K562 (cell line): ENCODE measurements around the gene PRODH. TPM values are rescaled to one million over a fixed set of nuclear protein-coding genes. Genes with fewer than 3 reads are reported as not detected.

Experiments
- COPS2 ChIP-seq: fragments of 450-650 bp; conservative IDR thresholded peaks from 2 replicates; pipeline ENCODE4 v1.6.1; 2016; ENCODE audit warnings: mild to moderate bottlenecking, moderate library complexity
- FOXP1 ChIP-seq: sonication (generic); formaldehyde crosslinking; IDR thresholded peaks from 2 replicates; pipeline ENCODE4 v1.8.0; 2022; ENCODE audit warnings: mild to moderate bottlenecking, missing genetic modification reagents
- GABPA ChIP-seq: fragments of 200-800 bp; sonication (Bioruptor generic); conservative IDR thresholded peaks from 2 replicates; pipeline ENCODE4 v1.6.1; 2016; ENCODE audit warnings: low read depth, missing genetic modification characterization, missing compliant biosample characterization
- HEY1 ChIP-seq: fragments of 250-450 bp; sonication (Bioruptor Pico); IDR thresholded peaks from 2 replicates; pipeline ENCODE4 v1.5.0; 2020; ENCODE audit warnings: mild to moderate bottlenecking, moderate library complexity, borderline replicate concordance
- NCOA4 ChIP-seq: fragments of 450-650 bp; IDR thresholded peaks from 2 replicates; pipeline ENCODE4 v1.6.1; 2018; ENCODE audit warnings: mild to moderate bottlenecking; ENCODE audit not compliant: partially characterized antibody
- PURB ChIP-seq: sonication (generic); formaldehyde crosslinking; IDR thresholded peaks from 2 replicates; pipeline ENCODE4 v1.9.0; 2021; ENCODE audit warnings: low read depth, mild to moderate bottlenecking, missing genetic modification reagents
- RBM34 ChIP-seq: fragments of 200-400 bp; formaldehyde crosslinking; IDR thresholded peaks from 2 replicates; pipeline ENCODE4 v1.6.1; 2018; ENCODE audit warnings: low read length, borderline replicate concordance; ENCODE audit not compliant: insufficient read depth
- XRCC3 ChIP-seq: fragments of 450-650 bp; IDR thresholded peaks from 2 replicates; pipeline ENCODE4 v1.6.1; 2017; ENCODE audit warnings: mild to moderate bottlenecking, moderate library complexity
- ZMIZ1 ChIP-seq, 2 experiments: fragments of 150-350 bp in 1 of 2; IDR thresholded peaks; 2 replicates each; pipeline ENCODE4 v1.6.1; 2012 to 2016; ENCODE audit warnings: low read depth in 2 of 2, low read length in 2 of 2, mild to moderate bottlenecking in 1 of 2, moderate library complexity in 1 of 2
- ZNF311 ChIP-seq: fragments of 250-450 bp; sonication (Bioruptor Pico); IDR thresholded peaks from 2 replicates; pipeline ENCODE4 v1.4.0; 2020; ENCODE audit warnings: mild to moderate bottlenecking, moderate library complexity
- ZNF318 ChIP-seq, 2 experiments: fragments of 450-650 bp; IDR thresholded peaks; 2 replicates each; pipeline ENCODE4 v1.6.1; 2016; ENCODE audit warnings: mild to moderate bottlenecking in 2 of 2, borderline replicate concordance in 1 of 2, low read depth in 1 of 2, moderate library complexity in 1 of 2
- polyA plus RNA-seq, 8 experiments: library from polyadenylated mRNA; depleted of rRNA in 4 of 8; stranded (reverse) in 5 of 8; unstranded in 3 of 8; fragments of >200 nt; fragmentation: Nextera tagmentation in 2 of 8; fragmentation: Illumina TruSeq in 1 of 8; extraction: Ambion mirVana in 2 of 8; extraction: Trizol in 1 of 8; gene quantifications; 2 replicates each; pipeline versions ENCODE4 v1.2.1 to v1.2.3, GENCODE V29; 2011 to 2014; ENCODE audit warnings: inconsistent platforms in 1 of 8, missing spikeins in 1 of 8
- total RNA-seq, 7 experiments: library from RNA; depleted of rRNA in 6 of 7; stranded (reverse); fragments of >200 nt in 6 of 7; fragmentation: Illumina TruSeq in 2 of 7; extraction: Trizol in 2 of 7; gene quantifications; 2 replicates each; pipeline versions ENCODE4 v1.2.1 to v1.2.3, GENCODE V29; 2011 to 2021; ENCODE audit warnings: low replicate concordance in 1 of 7
- TF ChIP-seq, protein P1 (sequence below): IDR thresholded peaks from 2 replicates; pipeline ENCODE4 v1.6.1; 2016; ENCODE audit warnings: missing genetic modification characterization, missing compliant biosample characterization

The PRODH gene
- total and polyA plus RNA-seq, 9 of the 15 experiments (the other 6 are each of a cell fraction or from before 2014, with no cell fraction given) = 0.07 to 0.11 TPM; not detected in 7

- TF ChIP-seq ZNF318 (IDR thresholded peaks at IDR 0.05; ENCODE audit: borderline replicate concordance in 1 of 2, low read depth in 1 of 2) = no peak
- TF ChIP-seq PURB (CRISPR knock-in tag) = no peak
- TF ChIP-seq COPS2 = no peak
- TF ChIP-seq XRCC3 = no peak
- no peak for TF ChIP-seq ZMIZ1 (IDR thresholded peaks at IDR 0.05; ENCODE audit: low read depth in 2 of 2, low read length in 2 of 2)
- no peak for TF ChIP-seq RBM34
- no peak for TF ChIP-seq FOXP1 (CRISPR knock-in tag)
- no peak for TF ChIP-seq HEY1 (CRISPR knock-in tag)
- TF ChIP-seq, protein P1, sequence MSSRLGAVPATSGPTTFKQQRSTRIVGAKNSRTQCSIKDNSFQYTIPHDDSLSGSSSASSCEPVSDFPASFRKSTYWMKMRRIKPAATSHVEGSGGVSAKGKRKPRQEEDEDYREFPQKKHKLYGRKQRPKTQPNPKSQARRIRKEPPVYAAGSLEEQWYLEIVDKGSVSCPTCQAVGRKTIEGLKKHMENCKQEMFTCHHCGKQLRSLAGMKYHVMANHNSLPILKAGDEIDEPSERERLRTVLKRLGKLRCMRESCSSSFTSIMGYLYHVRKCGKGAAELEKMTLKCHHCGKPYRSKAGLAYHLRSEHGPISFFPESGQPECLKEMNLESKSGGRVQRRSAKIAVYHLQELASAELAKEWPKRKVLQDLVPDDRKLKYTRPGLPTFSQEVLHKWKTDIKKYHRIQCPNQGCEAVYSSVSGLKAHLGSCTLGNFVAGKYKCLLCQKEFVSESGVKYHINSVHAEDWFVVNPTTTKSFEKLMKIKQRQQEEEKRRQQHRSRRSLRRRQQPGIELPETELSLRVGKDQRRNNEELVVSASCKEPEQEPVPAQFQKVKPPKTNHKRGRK (tag) = no peak
- TF ChIP-seq GABPA = no peak
- TF ChIP-seq NCOA4 = no peak
- no peak for TF ChIP-seq ZNF311 (CRISPR knock-in tag)
Observed at GRCh38 chr22:18971321-18971751, 35.2 kb upstream of the PRODH start (continued).
